A673 (cell line): ENCODE measurements around the gene SENP6.

Experiments
- EZH2 ChIP-seq: fragments of 200-600 bp; sonication (generic); IDR thresholded peaks from 2 replicates; pipeline ENCODE4 v1.6.1; 2017; ENCODE audit warnings: borderline replicate concordance, low read depth, mild to moderate bottlenecking, mixed read lengths, antibody characterized with exemption, low read length; ENCODE audit not compliant: poor library complexity, severe bottlenecking
- TF ChIP-seq, protein P1 (sequence below): fragments of 300-800, 200-600 bp; sonication (generic); conservative IDR thresholded peaks from 2 replicates; pipeline ENCODE4 v1.5.1; 2017; ENCODE audit warnings: low read depth, mild to moderate bottlenecking, antibody characterized with exemption, low read length, moderate library complexity, mixed read lengths

DNA sequence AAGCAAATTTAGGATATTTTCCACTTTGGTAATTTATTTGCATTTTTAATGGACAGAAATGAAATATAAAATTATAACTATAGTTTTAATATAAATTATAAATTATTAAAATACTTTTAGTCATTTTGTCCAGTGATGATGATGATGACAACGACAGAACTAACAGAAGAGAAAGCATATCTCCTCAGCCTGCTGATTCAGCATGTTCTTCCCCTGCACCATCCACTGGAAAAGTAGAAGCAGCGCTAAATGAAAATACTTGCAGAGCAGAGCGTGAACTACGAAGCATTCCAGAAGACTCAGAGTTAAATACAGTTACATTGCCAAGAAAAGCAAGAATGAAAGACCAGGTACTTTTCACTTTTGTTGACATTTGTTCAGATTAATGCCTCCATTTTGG lies 64.9 kb downstream of the SENP6 start:
- TF ChIP-seq, protein P1, sequence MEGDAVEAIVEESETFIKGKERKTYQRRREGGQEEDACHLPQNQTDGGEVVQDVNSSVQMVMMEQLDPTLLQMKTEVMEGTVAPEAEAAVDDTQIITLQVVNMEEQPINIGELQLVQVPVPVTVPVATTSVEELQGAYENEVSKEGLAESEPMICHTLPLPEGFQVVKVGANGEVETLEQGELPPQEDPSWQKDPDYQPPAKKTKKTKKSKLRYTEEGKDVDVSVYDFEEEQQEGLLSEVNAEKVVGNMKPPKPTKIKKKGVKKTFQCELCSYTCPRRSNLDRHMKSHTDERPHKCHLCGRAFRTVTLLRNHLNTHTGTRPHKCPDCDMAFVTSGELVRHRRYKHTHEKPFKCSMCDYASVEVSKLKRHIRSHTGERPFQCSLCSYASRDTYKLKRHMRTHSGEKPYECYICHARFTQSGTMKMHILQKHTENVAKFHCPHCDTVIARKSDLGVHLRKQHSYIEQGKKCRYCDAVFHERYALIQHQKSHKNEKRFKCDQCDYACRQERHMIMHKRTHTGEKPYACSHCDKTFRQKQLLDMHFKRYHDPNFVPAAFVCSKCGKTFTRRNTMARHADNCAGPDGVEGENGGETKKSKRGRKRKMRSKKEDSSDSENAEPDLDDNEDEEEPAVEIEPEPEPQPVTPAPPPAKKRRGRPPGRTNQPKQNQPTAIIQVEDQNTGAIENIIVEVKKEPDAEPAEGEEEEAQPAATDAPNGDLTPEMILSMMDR: no peak
- no peak for TF ChIP-seq EZH2
